ENCODE data around the gene MYT1.

GRCh38 chr20:64269604-64270411 lies 105.6 kb downstream of the MYT1 start:
- TF ChIP-seq CTCF (IDR thresholded peaks at IDR 0.05) = no peak
- TF ChIP-seq POLR2A (IDR thresholded peaks at IDR 0.05) = no peak
- TF ChIP-seq POLR2AphosphoS5 (IDR thresholded peaks at IDR 0.05) = no peak
